Erythroblast (primary cell): Measurements from ENCODE around the gene NPAS2.

Experiments
- GATA1 ChIP-seq: IDR thresholded peaks from 2 replicates; pipeline ENCODE4 v1.6.1; 2011; ENCODE audit warnings: low read depth, mild to moderate bottlenecking, control low read depth, low read length, moderate library complexity
- POLR2A ChIP-seq: IDR thresholded peaks from 2 replicates; pipeline ENCODE4 v1.6.1; 2011; ENCODE audit warnings: mild to moderate bottlenecking, low read length

DNA sequence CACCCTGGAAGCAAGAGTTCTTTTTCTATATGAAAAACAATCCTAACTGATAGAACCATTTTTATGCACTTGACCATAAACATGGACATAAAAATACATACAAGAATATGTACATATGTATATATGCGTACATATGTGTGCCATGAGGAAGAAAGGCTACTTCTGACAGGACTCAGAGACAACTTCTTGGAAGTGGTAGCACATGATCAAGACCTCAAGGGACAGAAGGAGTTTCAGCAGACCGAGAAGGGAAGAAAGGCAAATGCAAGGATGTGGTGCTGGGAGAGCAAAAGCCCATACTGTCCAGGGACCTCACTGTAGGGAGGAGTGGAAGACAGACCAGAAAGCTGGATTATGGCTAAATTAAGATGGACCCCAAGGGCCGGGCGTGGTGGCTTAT, 11.4 kb upstream of the NPAS2 start:
- TF ChIP-seq POLR2A (no peak), GATA1 (no peak)
